Suprapubic skin (tissue), 4 donors: ENCODE data around the gene RAP1A.

Experiments
- EP300 ChIP-seq: sonication (generic); formaldehyde crosslinking; IDR thresholded peaks from one replicate; pipeline ENCODE4 v1.6.1; 2017; ENCODE audit warnings: antibody characterized with exemption
- POLR2A ChIP-seq, 2 donors: fragments of 450-650 bp; IDR thresholded peaks; one replicate each; pipeline ENCODE4 v1.6.1; 2017; ENCODE audit warnings: antibody characterized with exemption in 2 of 2, mild to moderate bottlenecking in 2 of 2, moderate library complexity in 2 of 2
- POLR2AphosphoS5 ChIP-seq, 3 donors: sonication (generic); formaldehyde crosslinking; IDR thresholded peaks; one replicate each; pipeline ENCODE4 v1.6.1; 2017; ENCODE audit warnings: antibody characterized with exemption in 3 of 3
- TF ChIP-seq, protein P1 (sequence below), 2 donors: fragments of 200-600 bp in 1 of 2; fragments of 450-650 bp in 1 of 2; sonication (generic) in 1 of 2; IDR thresholded peaks; one replicate each; pipeline ENCODE4 v1.5.1; 2016 to 2019; ENCODE audit warnings: antibody characterized with exemption in 2 of 2, mild to moderate bottlenecking in 1 of 2, moderate library complexity in 1 of 2

DNA sequence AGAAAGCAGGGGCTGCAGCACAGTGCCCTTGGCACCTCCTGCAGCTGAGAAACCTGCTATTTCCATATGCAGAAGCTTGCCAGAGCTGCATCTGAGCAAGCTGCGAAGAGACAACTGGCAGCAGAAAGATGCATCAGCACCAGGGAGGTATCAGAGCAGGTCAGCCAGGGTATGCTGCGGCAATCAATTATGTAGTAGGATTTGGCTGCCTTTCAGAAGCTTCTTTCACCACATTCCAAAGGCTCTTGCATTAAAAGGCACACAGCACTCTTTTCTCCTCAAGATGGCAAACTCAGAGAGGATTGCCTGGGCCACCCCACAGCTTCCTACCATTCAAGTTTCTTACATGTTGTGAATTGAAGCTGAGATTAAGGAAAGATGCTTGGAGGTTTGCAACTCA lies 47.6 kb upstream of the RAP1A start:
- TF ChIP-seq, protein P1, sequence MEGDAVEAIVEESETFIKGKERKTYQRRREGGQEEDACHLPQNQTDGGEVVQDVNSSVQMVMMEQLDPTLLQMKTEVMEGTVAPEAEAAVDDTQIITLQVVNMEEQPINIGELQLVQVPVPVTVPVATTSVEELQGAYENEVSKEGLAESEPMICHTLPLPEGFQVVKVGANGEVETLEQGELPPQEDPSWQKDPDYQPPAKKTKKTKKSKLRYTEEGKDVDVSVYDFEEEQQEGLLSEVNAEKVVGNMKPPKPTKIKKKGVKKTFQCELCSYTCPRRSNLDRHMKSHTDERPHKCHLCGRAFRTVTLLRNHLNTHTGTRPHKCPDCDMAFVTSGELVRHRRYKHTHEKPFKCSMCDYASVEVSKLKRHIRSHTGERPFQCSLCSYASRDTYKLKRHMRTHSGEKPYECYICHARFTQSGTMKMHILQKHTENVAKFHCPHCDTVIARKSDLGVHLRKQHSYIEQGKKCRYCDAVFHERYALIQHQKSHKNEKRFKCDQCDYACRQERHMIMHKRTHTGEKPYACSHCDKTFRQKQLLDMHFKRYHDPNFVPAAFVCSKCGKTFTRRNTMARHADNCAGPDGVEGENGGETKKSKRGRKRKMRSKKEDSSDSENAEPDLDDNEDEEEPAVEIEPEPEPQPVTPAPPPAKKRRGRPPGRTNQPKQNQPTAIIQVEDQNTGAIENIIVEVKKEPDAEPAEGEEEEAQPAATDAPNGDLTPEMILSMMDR (IDR thresholded peaks at IDR 0.05) = no peak
- TF ChIP-seq POLR2AphosphoS5 (IDR thresholded peaks at IDR 0.05) (no peak), POLR2A (IDR thresholded peaks at IDR 0.05) (no peak), EP300 (no peak)
